ENCODE results near the gene NCDN. TPM values are rescaled to one million over a fixed set of nuclear protein-coding genes. Genes with fewer than 3 reads are reported as not detected.
"Not testable (repeated sequence)": the region's sequence is repeated elsewhere in the genome, so short reads cannot be mapped to it uniquely, and the experiment has no call there.

Gene NCDN
- total RNA-seq, 4 donors from 2014 or later = 8.7 to 16.8 (median 14.0) TPM

- Histone ChIP-seq H3K4me3 (no peak overlapping the region), H3K27me3 (no peaks in the 10 kb centered on the region), H3K9me3 (no peaks in the 10 kb centered on the region), H3K27ac (no peak overlapping the region), H3K4me1 (no peaks in the 10 kb centered on the region), H3K36me3 (no peaks in the 10 kb centered on the region)
- no peak for ATAC-seq
- in situ Hi-C loops (cut with MboI; ENCODE audit: low sequenced_read_pairs in 4 of 4) (no loop called here), intact Hi-C loops (cut with DNase I; ENCODE audit: low total_unique reads) (no loop called here)
- TF ChIP-seq POLR2A (IDR thresholded peaks at IDR 0.05) (no peak), CTCF (IDR thresholded peaks at IDR 0.05 in 4 of 5, conservative IDR thresholded peaks at IDR 0.05 in 1 of 5) (no peak)
- DNase-seq = no peak
These were observed 27.7 kb downstream of the NCDN start for GRCh38 chr1:35585281-35585680.

GRCh38 chr1:35585805-35586204 lies 28.2 kb downstream of the NCDN start:
- intact Hi-C loops (cut with DNase I; ENCODE audit: low total_unique reads); H3K36me3 ChIP-seq; H3K27me3 ChIP-seq; ATAC-seq; H3K27ac ChIP-seq; in situ Hi-C loops (cut with MboI; ENCODE audit: low sequenced_read_pairs in 4 of 4); H3K4me3 ChIP-seq; DNase-seq; H3K9me3 ChIP-seq; H3K4me1 ChIP-seq: not testable (repeated sequence)

GRCh38 chr1:35586808-35587207 lies 29.2 kb downstream of the NCDN start:
- TF ChIP-seq POLR2A (IDR thresholded peaks at IDR 0.05) (no peak), CTCF (IDR thresholded peaks at IDR 0.05 in 4 of 5, conservative IDR thresholded peaks at IDR 0.05 in 1 of 5) (no peak)
- DNase-seq = no peak
- in situ Hi-C loops (cut with MboI; ENCODE audit: low sequenced_read_pairs in 4 of 4) = no loop called here

GRCh38 chr1:35587736-35588135 lies 30.1 kb downstream of the NCDN start:
- no peak for DNase-seq
- intact Hi-C loops (cut with DNase I; ENCODE audit: low total_unique reads) = no loop called here

More at GRCh38 chr1:35586808-35587207, 29.2 kb downstream of the NCDN start:
- no peak for ATAC-seq
- Histone ChIP-seq H3K36me3 (no peaks in the 10 kb centered on the region), H3K27ac (no peak overlapping the region), H3K4me3 (no peak overlapping the region), H3K9me3 (no peaks in the 10 kb centered on the region), H3K27me3 (no peaks in the 10 kb centered on the region), H3K4me1 (no peaks in the 10 kb centered on the region)
- intact Hi-C loops (cut with DNase I; ENCODE audit: low total_unique reads) = no loop called here

GRCh38 chr1:35588197-35588910 lies 30.8 kb downstream of the NCDN start:
- in situ Hi-C loops (cut with MboI; ENCODE audit: low sequenced_read_pairs in 4 of 4) = no loop called here
- intact Hi-C loops (cut with DNase I; ENCODE audit: low total_unique reads) = no loop called here

More at GRCh38 chr1:35587736-35588135, 30.1 kb downstream of the NCDN start:
- in situ Hi-C loops (cut with MboI; ENCODE audit: low sequenced_read_pairs in 4 of 4) = no loop called here
- no peak for TF ChIP-seq POLR2A (IDR thresholded peaks at IDR 0.05)
- TF ChIP-seq CTCF (IDR thresholded peaks at IDR 0.05 in 4 of 5, conservative IDR thresholded peaks at IDR 0.05 in 1 of 5) = no peak
- ATAC-seq = no peak
- Histone ChIP-seq H3K27me3 (no peaks in the 10 kb centered on the region), H3K9me3 (no peaks in the 10 kb centered on the region), H3K4me1 (no peaks in the 10 kb centered on the region), H3K36me3 (no peaks in the 10 kb centered on the region), H3K27ac (no peak overlapping the region), H3K4me3 (no peak overlapping the region)

More at GRCh38 chr1:35588197-35588910, 30.8 kb downstream of the NCDN start:
- Histone ChIP-seq H3K27me3 (no peaks in the 10 kb centered on the region), H3K36me3 (no peaks in the 10 kb centered on the region), H3K9me3 (no peaks in the 10 kb centered on the region), H3K27ac (no peak overlapping the region), H3K4me1 (no peaks in the 10 kb centered on the region), H3K4me3 (no peak overlapping the region)
- TF ChIP-seq POLR2A (IDR thresholded peaks at IDR 0.05) (no peak), CTCF (IDR thresholded peaks at IDR 0.05 in 4 of 5, conservative IDR thresholded peaks at IDR 0.05 in 1 of 5) (no peak)
- DNase-seq (no peak), ATAC-seq (no peak)
